GM12872 (cell line): ENCODE results near the gene CEP70.

ENCODE experiments used
- TF ChIP-seq, protein P1 (sequence below): IDR thresholded peaks from 3 replicates; pipeline ENCODE4 v1.5.1; 2011; ENCODE audit warnings: low read depth, mild to moderate bottlenecking, low read length, moderate library complexity; ENCODE audit not compliant: insufficient read depth

Gene CEP70

DNA sequence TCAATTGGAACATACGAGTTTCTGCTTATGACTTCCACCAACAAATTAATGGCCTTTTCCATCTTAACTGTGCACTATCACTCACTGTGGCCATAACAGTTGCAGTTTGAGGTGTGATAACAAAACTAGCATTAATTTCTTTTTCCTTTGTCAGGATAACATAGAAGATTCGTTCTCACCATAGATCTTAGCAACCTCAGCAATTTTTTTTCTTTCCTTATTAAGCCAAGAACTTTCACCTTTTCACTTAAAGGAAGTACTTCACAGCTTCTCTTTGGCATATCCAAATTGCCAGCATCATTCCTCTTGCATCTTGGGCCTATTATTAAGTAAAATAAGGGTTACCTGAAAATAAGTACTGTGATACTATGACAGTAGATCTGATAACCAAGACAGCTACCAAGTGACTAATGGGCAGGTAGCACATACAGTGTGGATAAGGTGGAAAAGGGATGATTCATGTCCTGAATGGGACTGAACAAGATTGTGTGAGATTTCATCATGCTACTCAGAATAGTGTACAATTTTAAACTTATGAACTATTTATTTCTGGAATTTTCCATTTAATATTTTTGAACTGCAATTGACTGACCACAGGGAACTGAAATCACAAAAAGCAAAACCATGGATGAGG, 46.6 kb downstream of the CEP70 start:
- TF ChIP-seq, protein P1, sequence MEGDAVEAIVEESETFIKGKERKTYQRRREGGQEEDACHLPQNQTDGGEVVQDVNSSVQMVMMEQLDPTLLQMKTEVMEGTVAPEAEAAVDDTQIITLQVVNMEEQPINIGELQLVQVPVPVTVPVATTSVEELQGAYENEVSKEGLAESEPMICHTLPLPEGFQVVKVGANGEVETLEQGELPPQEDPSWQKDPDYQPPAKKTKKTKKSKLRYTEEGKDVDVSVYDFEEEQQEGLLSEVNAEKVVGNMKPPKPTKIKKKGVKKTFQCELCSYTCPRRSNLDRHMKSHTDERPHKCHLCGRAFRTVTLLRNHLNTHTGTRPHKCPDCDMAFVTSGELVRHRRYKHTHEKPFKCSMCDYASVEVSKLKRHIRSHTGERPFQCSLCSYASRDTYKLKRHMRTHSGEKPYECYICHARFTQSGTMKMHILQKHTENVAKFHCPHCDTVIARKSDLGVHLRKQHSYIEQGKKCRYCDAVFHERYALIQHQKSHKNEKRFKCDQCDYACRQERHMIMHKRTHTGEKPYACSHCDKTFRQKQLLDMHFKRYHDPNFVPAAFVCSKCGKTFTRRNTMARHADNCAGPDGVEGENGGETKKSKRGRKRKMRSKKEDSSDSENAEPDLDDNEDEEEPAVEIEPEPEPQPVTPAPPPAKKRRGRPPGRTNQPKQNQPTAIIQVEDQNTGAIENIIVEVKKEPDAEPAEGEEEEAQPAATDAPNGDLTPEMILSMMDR = no peak

DNA sequence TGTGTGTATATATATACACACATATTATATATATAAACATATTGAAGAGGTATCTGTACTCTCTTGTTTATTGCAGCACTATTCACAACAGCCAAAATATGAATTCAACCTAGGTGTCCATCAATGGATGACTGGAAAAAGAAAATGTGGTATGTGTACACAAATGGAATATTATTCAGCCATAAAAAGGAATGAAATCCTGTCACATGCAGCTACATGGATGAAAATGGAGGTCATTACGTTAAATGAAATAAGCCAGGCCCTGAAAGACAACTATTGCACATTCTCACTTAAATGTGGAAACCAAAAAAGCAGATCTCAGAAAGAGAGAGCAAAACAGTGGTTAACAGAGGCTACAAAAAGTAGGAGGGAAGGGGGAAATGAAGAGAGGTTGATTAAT, 49.5 kb downstream of the CEP70 start:
- TF ChIP-seq, protein P1 = no peak

DNA sequence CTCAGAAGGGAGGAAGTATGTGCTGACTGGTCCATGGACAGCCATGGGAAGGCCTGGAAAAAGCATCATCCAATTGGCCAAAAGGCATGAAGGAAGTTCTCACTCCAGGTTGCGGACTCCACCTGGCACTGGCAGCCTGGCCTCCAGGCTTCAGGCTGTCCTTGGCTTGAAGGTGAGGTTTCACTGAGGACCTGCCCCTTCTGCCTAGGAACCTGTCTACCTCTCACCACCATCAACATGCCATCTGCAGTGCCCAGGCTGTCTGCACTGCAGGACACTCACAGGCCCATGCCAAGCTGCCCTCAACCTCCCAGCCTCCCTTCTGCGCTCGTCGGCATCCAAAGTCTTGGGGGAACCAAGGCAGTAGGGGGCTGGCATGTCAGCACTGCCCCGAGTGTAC, 51.1 kb downstream of the CEP70 start:
- TF ChIP-seq, protein P1 = no peak

DNA sequence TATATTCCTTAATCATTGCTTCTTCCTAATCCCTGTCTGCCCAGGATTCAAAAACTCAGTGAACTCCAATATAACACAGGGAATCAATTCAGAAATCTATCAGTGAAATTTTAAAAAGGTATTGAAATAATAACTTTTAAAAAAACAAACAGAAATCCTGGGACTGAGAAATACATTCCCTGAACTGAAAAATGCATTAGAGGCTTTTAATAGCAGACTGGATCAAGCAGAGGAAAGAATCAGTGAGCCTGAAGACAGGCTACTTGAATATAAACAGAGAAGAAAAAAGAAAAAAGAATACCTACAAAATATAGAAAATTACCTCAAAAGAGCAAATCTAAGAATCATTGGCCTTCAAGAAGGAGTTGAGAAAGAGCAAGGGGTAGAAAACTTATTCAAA, 54.7 kb downstream of the CEP70 start:
- TF ChIP-seq, protein P1 = no peak

DNA sequence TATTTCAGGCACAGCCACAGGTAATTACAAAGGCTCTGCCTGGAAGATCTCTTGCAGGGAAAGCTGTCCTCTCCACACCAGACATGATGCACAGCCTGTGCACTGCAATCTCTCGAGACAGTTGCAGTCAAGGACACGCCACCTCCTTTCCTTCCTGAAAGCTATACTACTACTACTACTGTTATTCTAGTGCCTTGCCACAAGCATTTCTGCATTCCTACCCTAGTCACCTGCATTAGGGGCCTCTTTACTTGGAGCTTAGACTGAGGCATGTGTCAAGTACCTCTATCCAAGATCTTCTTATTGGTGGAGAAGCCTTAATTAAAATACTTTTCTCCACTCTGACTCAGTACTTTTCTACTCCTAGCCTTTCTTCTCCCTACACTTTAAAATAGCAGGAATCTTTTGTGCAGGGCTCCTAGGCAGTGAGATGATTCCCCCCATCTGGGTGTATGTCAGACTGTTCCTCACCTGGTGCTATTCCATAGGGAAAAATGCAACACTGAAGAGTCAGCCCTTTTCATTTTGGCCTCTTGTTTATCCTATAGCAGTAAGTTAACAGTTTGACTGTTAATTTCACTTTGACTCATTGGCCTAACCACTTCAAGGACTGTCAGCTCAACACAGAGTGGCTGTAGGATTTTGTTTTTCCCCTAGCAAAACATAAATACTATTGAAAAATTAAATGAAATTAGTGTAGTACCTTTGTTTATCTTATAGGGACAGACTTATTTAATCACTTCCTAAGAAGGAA, 80.8 kb downstream of the CEP70 start:
- TF ChIP-seq, protein P1 = no peak

DNA sequence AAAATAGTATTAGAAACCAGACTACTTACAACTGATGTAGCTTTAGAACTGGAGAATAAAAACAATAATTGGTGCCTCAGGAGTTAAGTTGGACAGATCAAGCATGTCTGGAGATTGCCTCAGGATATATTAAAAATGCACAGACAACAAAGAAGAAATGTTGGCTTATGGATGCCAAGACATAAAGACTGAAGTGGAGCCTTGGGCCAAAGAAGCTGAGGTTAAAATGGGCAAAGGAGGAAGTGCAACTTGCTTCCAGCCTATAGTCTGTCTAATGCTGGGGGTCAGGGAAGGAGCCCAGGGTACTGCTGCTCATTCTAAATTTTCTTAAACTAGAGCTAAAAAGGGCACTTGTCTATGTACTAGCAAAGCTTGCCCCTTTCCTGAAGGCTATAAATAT, 82.1 kb downstream of the CEP70 start:
- TF ChIP-seq, protein P1 = no peak

DNA sequence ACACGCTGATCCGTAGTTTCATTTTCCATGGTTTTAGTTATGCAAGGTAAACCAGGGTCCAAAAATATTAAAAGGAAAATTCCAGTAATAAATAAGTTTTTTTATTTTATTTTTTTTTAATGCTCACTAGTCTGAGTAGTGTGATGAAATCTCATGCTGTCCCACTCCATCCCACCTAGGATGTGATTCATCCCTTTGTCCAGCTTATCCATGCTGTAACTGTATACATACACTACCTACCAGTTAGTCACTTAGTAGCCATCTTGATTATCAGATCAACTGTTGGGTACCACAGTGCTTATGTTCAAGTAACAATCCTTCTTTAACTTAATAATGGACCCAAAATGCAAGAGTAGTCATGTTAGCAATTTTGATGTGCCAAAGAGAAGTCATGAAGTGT, 84.5 kb downstream of the CEP70 start:
- TF ChIP-seq, protein P1 = no peak
